ENCODE measurements around the gene CDH4.

The CDH4 gene

DNA sequence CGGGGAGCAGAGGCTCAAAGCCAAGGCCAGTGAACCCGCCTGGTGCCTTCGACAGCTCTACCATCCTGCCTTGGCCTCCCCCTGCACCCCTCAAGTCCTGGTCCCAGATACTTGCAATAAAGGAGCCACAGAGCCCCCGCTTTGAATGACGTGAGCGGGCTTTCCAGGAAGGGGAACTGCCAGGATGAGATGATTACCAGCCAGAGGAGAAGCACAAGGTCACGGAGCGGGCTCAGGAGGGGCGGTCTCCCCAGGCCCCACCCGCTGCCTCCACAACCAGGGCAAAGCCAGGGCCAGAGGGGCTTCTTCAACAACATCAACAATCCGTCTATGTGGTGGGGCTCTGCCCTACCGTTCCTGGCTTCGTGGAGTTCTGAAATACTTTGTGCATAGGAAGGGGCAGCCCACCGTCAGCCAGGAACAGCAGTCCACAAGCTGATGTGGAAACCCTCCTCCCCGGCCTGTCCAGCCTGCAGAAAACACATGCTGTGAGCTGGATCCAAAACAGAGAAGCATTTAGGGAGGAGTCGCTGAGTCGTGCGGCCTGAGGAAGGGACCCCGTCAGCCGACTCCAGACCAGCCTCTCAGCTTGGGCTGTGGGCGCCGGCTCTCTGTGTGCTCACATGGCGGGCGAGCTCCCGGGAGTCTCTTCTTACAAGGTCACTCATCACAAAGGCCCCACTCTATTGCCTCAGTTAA is 392.5 kb downstream of the CDH4 start:
- no peak overlapping the region for H3K9ac ChIP-seq (ENCODE audit: low read depth, low read length)
- H3K4me2 ChIP-seq (ENCODE audit: low read length): no peak overlapping the region
- no peaks in the 10 kb centered on the region for H3K9me3 ChIP-seq (replicated peaks; ENCODE audit: low read length)
- H3K4me3 ChIP-seq (ENCODE audit: low read length): no peak overlapping the region
- H3K27me3 ChIP-seq (ENCODE audit: control insufficient read depth, insufficient read depth, low read length): no peaks in the 10 kb centered on the region
- H3K4me1 ChIP-seq (ENCODE audit: control insufficient read depth, insufficient read depth, low read length): peaks cover 3% of the 10 kb centered on the region
- H3K36me3 ChIP-seq (ENCODE audit: insufficient read depth, low read length): no peaks in the 10 kb centered on the region

GRCh38 chr20:61645732-61646131 is 393.7 kb downstream of the CDH4 start:
- H3K27me3 ChIP-seq (ENCODE audit: control insufficient read depth, insufficient read depth, low read length): no peaks in the 10 kb centered on the region
- H3K4me1 ChIP-seq (ENCODE audit: control insufficient read depth, insufficient read depth, low read length): no peaks in the 10 kb centered on the region
- H3K9me3 ChIP-seq (replicated peaks; ENCODE audit: low read length): no peaks in the 10 kb centered on the region
- no peak overlapping the region for H3K4me2 ChIP-seq (ENCODE audit: low read length)
- no peak overlapping the region for H3K9ac ChIP-seq (ENCODE audit: low read depth, low read length)
- H3K4me3 ChIP-seq (ENCODE audit: low read length): no peak overlapping the region
- H3K36me3 ChIP-seq (ENCODE audit: insufficient read depth, low read length): no peaks in the 10 kb centered on the region

DNA sequence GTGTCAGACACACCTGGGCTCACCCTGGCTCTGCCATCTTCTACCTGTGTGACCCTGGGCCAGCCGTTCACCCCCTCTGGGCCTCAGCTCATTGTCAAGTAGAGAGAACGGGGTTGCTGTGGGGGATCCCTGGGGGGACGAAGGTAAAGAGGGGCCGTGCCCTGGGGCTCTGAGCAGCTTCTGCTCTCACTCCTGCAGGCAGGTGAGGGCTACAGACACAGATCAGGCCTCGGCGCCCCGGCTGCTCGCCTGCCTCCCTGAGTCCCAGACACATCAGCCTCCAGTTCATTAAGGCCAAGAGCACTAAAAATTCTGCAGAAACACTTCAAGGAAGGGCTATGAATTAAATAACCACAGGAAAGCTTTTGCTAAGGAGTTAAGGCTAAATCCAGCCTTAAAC is 394.4 kb downstream of the CDH4 start:
- H3K4me3 ChIP-seq (ENCODE audit: low read length): no peak overlapping the region
- no peak overlapping the region for H3K9ac ChIP-seq (ENCODE audit: low read depth, low read length)
- no peaks in the 10 kb centered on the region for H3K4me1 ChIP-seq (ENCODE audit: control insufficient read depth, insufficient read depth, low read length)
- no peak overlapping the region for H3K4me2 ChIP-seq (ENCODE audit: low read length)
- no peaks in the 10 kb centered on the region for H3K27me3 ChIP-seq (ENCODE audit: control insufficient read depth, insufficient read depth, low read length)
- no peaks in the 10 kb centered on the region for H3K9me3 ChIP-seq (replicated peaks; ENCODE audit: low read length)
- no peaks in the 10 kb centered on the region for H3K36me3 ChIP-seq (ENCODE audit: insufficient read depth, low read length)

DNA sequence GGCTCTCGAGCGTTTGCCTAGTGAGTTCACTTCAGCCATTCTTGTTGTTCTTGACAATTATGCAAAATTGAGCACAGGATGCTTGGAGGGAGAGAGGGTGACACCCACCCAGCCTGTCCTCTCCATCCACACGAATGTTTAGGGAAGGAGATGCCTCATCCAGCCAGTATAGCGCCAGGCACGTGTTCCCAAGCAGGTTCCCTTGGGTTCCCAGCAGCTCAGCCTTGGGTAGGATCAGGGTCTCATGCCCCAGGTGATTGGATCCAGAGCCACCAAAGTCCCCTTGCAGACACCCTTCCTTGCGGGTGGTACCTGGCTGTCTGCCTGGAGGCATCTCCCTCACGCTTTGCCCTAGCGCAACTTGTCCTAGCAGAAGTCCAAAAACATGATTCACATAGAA is 394.9 kb downstream of the CDH4 start:
- Histone ChIP-seq H3K4me3 (ENCODE audit: low read length) (no peak overlapping the region), H3K4me1 (ENCODE audit: control insufficient read depth, insufficient read depth, low read length) (no peaks in the 10 kb centered on the region), H3K9me3 (replicated peaks; ENCODE audit: low read length) (no peaks in the 10 kb centered on the region), H3K9ac (ENCODE audit: low read depth, low read length) (no peak overlapping the region), H3K27me3 (ENCODE audit: control insufficient read depth, insufficient read depth, low read length) (no peaks in the 10 kb centered on the region), H3K4me2 (ENCODE audit: low read length) (no peak overlapping the region), H3K36me3 (ENCODE audit: insufficient read depth, low read length) (no peaks in the 10 kb centered on the region)

- no peaks in the 10 kb centered on the region for H3K27me3 ChIP-seq (ENCODE audit: control insufficient read depth, insufficient read depth, low read length)
- H3K9me3 ChIP-seq (replicated peaks; ENCODE audit: low read length): no peaks in the 10 kb centered on the region
- H3K4me1 ChIP-seq (ENCODE audit: control insufficient read depth, insufficient read depth, low read length): no peaks in the 10 kb centered on the region
- H3K4me2 ChIP-seq (ENCODE audit: low read length): no peak overlapping the region
- no peaks in the 10 kb centered on the region for H3K36me3 ChIP-seq (ENCODE audit: insufficient read depth, low read length)
- no peak overlapping the region for H3K4me3 ChIP-seq (ENCODE audit: low read length)
- H3K9ac ChIP-seq (ENCODE audit: low read depth, low read length): no peak overlapping the region
Measured at GRCh38 chr20:61647702-61648101, 395.6 kb downstream of the CDH4 start.

DNA sequence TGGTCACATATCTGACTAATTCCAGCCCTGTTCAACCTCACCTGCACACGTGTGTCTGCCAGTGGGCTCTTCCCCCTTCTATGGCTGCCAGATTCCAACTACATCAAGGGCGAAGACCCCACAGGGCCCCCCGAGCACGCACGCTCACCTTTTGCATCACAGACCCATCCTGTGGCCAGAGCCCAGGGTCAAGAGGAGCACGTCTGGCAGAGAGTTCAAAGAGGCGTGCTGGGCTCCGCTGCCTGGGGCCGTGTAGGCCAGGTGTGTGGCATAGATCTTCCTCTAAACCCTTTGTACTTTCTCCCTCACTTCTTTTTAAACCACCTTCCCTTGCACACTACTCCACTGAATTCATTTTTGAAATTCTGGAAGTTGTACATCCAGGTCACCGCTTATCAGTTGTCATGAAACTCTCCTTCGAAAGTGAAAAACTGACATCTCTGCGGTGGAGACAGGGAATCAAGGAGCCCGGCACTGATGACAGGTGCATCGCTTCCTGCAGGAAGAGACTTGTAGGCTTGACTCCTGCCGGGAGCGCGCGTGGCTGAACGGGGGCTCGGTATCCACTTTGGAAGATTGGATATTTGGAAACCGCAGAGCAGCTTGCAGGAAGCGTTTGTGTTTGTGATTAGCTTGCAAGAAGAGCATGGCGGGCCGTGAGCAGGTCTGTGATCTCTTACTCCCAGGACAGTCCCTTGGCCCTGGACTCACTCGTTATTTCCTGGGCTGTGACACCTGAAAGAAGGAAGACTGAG is 397.2 kb downstream of the CDH4 start:
- Histone ChIP-seq H3K27me3 (ENCODE audit: control insufficient read depth, insufficient read depth, low read length) (no peaks in the 10 kb centered on the region), H3K4me2 (ENCODE audit: low read length) (no peak overlapping the region), H3K4me3 (ENCODE audit: low read length) (no peak overlapping the region), H3K4me1 (ENCODE audit: control insufficient read depth, insufficient read depth, low read length) (no peaks in the 10 kb centered on the region), H3K9ac (ENCODE audit: low read depth, low read length) (no peak overlapping the region), H3K9me3 (replicated peaks; ENCODE audit: low read length) (no peaks in the 10 kb centered on the region), H3K36me3 (ENCODE audit: insufficient read depth, low read length) (no peaks in the 10 kb centered on the region)

DNA sequence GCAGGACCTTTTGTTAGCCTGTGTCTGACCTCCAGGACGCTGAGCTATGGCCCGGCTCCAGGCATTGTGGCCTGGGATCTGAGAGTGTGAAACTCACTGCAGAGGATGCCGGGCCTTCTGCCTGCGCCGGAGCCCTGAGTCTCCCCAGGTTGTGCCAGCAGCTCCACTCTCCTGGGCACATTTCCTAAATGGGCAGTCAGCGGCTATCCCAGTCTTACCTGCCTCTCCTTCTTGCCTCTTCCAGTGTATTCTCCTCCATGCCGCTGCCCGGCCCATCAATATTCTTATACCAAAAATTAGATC is 397.8 kb downstream of the CDH4 start:
- Histone ChIP-seq H3K36me3 (ENCODE audit: insufficient read depth, low read length) (no peaks in the 10 kb centered on the region), H3K9ac (ENCODE audit: low read depth, low read length) (no peak overlapping the region), H3K4me1 (ENCODE audit: control insufficient read depth, insufficient read depth, low read length) (no peaks in the 10 kb centered on the region), H3K9me3 (replicated peaks; ENCODE audit: low read length) (no peaks in the 10 kb centered on the region), H3K4me3 (ENCODE audit: low read length) (no peak overlapping the region), H3K27me3 (ENCODE audit: control insufficient read depth, insufficient read depth, low read length) (no peaks in the 10 kb centered on the region), H3K4me2 (ENCODE audit: low read length) (no peak overlapping the region)

DNA sequence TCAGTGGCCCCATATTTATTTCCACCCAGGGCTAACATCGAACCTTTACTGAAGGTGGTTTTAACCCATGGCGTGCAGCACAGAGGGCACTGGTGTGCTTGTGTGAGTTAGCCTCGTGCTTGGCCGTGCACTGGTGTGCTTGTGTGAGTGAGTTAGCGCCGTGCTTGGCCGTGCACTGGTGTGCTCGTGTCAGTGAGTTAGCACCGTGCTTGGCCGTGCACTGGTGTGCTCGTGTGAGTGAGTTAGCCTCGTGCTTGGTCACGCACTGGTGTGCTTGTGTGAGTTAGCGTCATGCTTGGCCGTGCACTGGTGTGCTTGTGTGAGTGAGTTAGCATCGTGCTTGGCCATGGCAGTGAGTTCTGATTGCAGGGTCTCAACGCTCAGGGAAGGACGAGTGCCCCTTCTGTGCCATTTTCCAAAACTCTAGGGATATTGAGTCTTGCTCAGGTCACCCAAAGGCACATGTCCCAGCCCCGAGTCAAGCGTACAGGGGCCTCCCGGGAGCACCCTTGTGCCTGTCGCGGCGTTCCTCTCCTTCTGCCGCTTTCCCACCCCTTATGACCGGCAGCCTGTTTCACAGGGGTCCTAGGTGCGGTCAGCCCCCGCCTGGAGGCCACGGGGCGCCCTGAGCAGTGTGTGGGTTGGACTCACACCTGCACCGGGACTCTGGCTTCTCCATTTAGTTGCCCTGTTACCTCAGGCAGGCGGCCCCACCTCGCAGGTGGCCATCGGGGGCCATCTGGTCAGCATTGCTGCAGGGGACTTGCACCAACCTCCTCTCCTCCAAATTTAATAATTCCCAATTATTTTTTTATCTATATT is 399.1 kb downstream of the CDH4 start:
- Histone ChIP-seq H3K27me3 (ENCODE audit: control insufficient read depth, insufficient read depth, low read length) (no peaks in the 10 kb centered on the region), H3K36me3 (ENCODE audit: insufficient read depth, low read length) (no peaks in the 10 kb centered on the region), H3K4me3 (ENCODE audit: low read length) (no peak overlapping the region), H3K4me2 (ENCODE audit: low read length) (no peak overlapping the region), H3K9ac (ENCODE audit: low read depth, low read length) (no peak overlapping the region), H3K4me1 (ENCODE audit: control insufficient read depth, insufficient read depth, low read length) (no peaks in the 10 kb centered on the region), H3K9me3 (replicated peaks; ENCODE audit: low read length) (no peaks in the 10 kb centered on the region)

- no peak overlapping the region for H3K4me2 ChIP-seq (ENCODE audit: low read length)
- H3K4me3 ChIP-seq (ENCODE audit: low read length): no peak overlapping the region
- no peaks in the 10 kb centered on the region for H3K27me3 ChIP-seq (ENCODE audit: control insufficient read depth, insufficient read depth, low read length)
- no peaks in the 10 kb centered on the region for H3K36me3 ChIP-seq (ENCODE audit: insufficient read depth, low read length)
- no peaks in the 10 kb centered on the region for H3K9me3 ChIP-seq (replicated peaks; ENCODE audit: low read length)
- H3K9ac ChIP-seq (ENCODE audit: low read depth, low read length): no peak overlapping the region
- no peaks in the 10 kb centered on the region for H3K4me1 ChIP-seq (ENCODE audit: control insufficient read depth, insufficient read depth, low read length)
Measured at GRCh38 chr20:61652146-61652545, 400.1 kb downstream of the CDH4 start.

- Histone ChIP-seq H3K4me1 (ENCODE audit: control insufficient read depth, insufficient read depth, low read length) (no peaks in the 10 kb centered on the region), H3K9me3 (replicated peaks; ENCODE audit: low read length) (no peaks in the 10 kb centered on the region), H3K9ac (ENCODE audit: low read depth, low read length) (no peak overlapping the region), H3K36me3 (ENCODE audit: insufficient read depth, low read length) (no peaks in the 10 kb centered on the region), H3K27me3 (ENCODE audit: control insufficient read depth, insufficient read depth, low read length) (no peaks in the 10 kb centered on the region), H3K4me2 (ENCODE audit: low read length) (no peak overlapping the region), H3K4me3 (ENCODE audit: low read length) (no peak overlapping the region)
Measured at GRCh38 chr20:61654726-61655125, 402.7 kb downstream of the CDH4 start.

DNA sequence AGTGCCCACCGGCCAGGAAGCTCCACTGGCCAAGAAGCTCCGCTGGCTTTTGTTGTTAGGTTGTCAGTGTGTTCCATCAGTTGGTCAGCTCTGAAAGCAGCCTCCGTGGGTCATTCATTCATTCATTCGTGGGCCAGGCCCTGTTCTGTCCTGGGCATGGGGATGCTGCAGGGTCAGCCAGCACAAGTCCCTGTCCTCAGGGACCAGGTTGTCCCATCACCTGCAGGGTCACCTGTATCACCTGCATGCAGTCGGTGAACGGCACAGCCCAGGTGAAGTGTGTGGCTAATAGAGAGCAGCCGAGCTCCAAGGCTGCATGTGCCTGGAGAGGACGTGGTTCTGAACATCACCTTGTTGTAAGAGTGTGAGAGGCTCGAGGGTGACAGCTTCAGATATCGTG is 403.5 kb downstream of the CDH4 start:
- no peaks in the 10 kb centered on the region for H3K4me1 ChIP-seq (ENCODE audit: control insufficient read depth, insufficient read depth, low read length)
- H3K27me3 ChIP-seq (ENCODE audit: control insufficient read depth, insufficient read depth, low read length): no peaks in the 10 kb centered on the region
- H3K9me3 ChIP-seq (replicated peaks; ENCODE audit: low read length): no peaks in the 10 kb centered on the region
- no peaks in the 10 kb centered on the region for H3K36me3 ChIP-seq (ENCODE audit: insufficient read depth, low read length)
- H3K4me2 ChIP-seq (ENCODE audit: low read length): no peak overlapping the region
- H3K4me3 ChIP-seq (ENCODE audit: low read length): no peak overlapping the region
- no peak overlapping the region for H3K9ac ChIP-seq (ENCODE audit: low read depth, low read length)
